ENCODE data around the gene TROAP.

DNA sequence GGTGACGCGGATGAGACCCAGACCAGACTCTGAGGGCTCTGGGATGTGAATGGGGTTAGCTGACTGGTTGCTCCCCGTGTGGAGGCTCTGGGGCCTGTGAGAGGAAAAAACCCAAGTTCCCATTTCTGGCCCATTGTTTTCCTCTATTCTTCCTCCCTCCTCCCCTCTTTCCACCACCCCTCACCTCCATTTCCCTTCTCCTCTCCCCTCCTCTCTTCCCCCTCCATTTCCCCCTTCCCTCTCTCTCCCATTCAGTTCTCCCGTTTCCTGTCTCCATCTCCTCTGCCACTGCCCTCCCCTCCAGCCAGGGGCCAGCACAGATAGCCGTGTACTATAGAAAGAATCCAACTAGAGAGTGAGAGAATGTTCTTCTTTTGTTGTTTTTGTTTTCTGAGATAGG is 40.8 kb upstream of the TROAP start:
- TF ChIP-seq POLR2AphosphoS5 (IDR thresholded peaks at IDR 0.05; ENCODE audit: low read depth, low read length) (no peak), TAF1 (IDR thresholded peaks at IDR 0.05; ENCODE audit: borderline replicate concordance, insufficient read depth, low read length) (no peak)
- TF ChIP-seq, protein P1, sequence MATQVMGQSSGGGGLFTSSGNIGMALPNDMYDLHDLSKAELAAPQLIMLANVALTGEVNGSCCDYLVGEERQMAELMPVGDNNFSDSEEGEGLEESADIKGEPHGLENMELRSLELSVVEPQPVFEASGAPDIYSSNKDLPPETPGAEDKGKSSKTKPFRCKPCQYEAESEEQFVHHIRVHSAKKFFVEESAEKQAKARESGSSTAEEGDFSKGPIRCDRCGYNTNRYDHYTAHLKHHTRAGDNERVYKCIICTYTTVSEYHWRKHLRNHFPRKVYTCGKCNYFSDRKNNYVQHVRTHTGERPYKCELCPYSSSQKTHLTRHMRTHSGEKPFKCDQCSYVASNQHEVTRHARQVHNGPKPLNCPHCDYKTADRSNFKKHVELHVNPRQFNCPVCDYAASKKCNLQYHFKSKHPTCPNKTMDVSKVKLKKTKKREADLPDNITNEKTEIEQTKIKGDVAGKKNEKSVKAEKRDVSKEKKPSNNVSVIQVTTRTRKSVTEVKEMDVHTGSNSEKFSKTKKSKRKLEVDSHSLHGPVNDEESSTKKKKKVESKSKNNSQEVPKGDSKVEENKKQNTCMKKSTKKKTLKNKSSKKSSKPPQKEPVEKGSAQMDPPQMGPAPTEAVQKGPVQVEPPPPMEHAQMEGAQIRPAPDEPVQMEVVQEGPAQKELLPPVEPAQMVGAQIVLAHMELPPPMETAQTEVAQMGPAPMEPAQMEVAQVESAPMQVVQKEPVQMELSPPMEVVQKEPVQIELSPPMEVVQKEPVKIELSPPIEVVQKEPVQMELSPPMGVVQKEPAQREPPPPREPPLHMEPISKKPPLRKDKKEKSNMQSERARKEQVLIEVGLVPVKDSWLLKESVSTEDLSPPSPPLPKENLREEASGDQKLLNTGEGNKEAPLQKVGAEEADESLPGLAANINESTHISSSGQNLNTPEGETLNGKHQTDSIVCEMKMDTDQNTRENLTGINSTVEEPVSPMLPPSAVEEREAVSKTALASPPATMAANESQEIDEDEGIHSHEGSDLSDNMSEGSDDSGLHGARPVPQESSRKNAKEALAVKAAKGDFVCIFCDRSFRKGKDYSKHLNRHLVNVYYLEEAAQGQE (IDR thresholded peaks at IDR 0.05; ENCODE audit: insufficient read depth in 1 of 2, low read depth in 2 of 2, low read length in 2 of 2), result no peak

Data from PFSK-1 (cell line).